PC-9 (cell line): Measurements from ENCODE around the gene FNDC1.

ENCODE experiments used
- CTCF ChIP-seq: fragments of 200-600 bp; sonication (generic); conservative IDR thresholded peaks from 2 replicates; pipeline ENCODE4 v1.6.1; 2017; ENCODE audit warnings: mixed run types, antibody characterized with exemption, mild to moderate bottlenecking, moderate library complexity
- EZH2 ChIP-seq: fragments of 200-600 bp; sonication (generic); IDR thresholded peaks from 2 replicates; pipeline ENCODE4 v1.8.0; 2017; ENCODE audit warnings: antibody characterized with exemption, low read depth

GRCh38 chr6:159148641-159149040 lies 20.6 kb upstream of the FNDC1 start:
- TF ChIP-seq CTCF: no peak
- no peak for TF ChIP-seq EZH2
